SK-N-SH treated with all-trans-retinoic acid at 6 μM for 48 hours (cell line): Measurements from ENCODE around the gene KIAA1671.

Experiments
- ATAC-seq: fragments of 200-7000 bp; cut with Tn5 transposase; 3 replicates; pipeline ENCODE4 v1.9.1; 2020; ENCODE audit warnings: mild to moderate bottlenecking, moderate library complexity
- ARNTL ChIP-seq: fragments of 450-650 bp; formaldehyde crosslinking; IDR thresholded peaks from 2 replicates; pipeline ENCODE4 v1.5.0; 2020; ENCODE audit warnings: low read depth, mild to moderate bottlenecking, moderate library complexity, borderline replicate concordance
- BACH2 ChIP-seq: fragments of 250-450 bp; sonication (Bioruptor Pico); IDR thresholded peaks from 2 replicates; pipeline ENCODE4 v1.9.0; 2021; ENCODE audit warnings: mild to moderate bottlenecking, borderline replicate concordance
- CREB5 ChIP-seq: fragments of 250-450 bp; sonication (Bioruptor Pico); IDR thresholded peaks from 2 replicates; pipeline ENCODE4 v1.5.1; 2020; ENCODE audit warnings: low read depth, mild to moderate bottlenecking, moderate library complexity
- CSDC2 ChIP-seq: fragments of 250-450 bp; sonication (Bioruptor Pico); IDR thresholded peaks from 2 replicates; pipeline ENCODE4 v1.5.0; 2020; ENCODE audit warnings: mild to moderate bottlenecking, moderate library complexity
- CSRNP3 ChIP-seq: fragments of 250-450 bp; sonication (Bioruptor Pico); IDR thresholded peaks from 2 replicates; pipeline ENCODE4 v1.5.1; 2021; ENCODE audit warnings: mild to moderate bottlenecking, moderate library complexity
- GLIS3 ChIP-seq: fragments of 250-450 bp; sonication (Bioruptor Pico); IDR thresholded peaks from 2 replicates; pipeline ENCODE4 v1.5.0; 2020; ENCODE audit warnings: mild to moderate bottlenecking, moderate library complexity
- OSR1 ChIP-seq: fragments of 250-450 bp; sonication (Bioruptor Pico); IDR thresholded peaks from 2 replicates; pipeline ENCODE4 v1.8.0; 2022; ENCODE audit warnings: moderate library complexity, mild to moderate bottlenecking, inconsistent platforms
- PATZ1 ChIP-seq: fragments of 250-450 bp; sonication (Bioruptor Pico); IDR thresholded peaks from 2 replicates; pipeline ENCODE4 v1.8.0; 2020; ENCODE audit warnings: mild to moderate bottlenecking, moderate library complexity, borderline replicate concordance
- POU6F1 ChIP-seq: fragments of 250-450 bp; sonication (Bioruptor Pico); IDR thresholded peaks from 2 replicates; pipeline ENCODE4 v1.8.0; 2021; ENCODE audit warnings: low read depth, mild to moderate bottlenecking, moderate library complexity, borderline replicate concordance
- PPARA ChIP-seq: fragments of 250-450 bp; sonication (Bioruptor Pico); IDR thresholded peaks from 2 replicates; pipeline ENCODE4 v1.5.0; 2020; ENCODE audit warnings: mild to moderate bottlenecking, borderline replicate concordance
- RARB ChIP-seq: fragments of 250-450 bp; sonication (Bioruptor Pico); IDR thresholded peaks from 2 replicates; pipeline ENCODE4 v1.8.0; 2021; ENCODE audit warnings: mild to moderate bottlenecking, moderate library complexity
- SNAI2 ChIP-seq: fragments of 250-450 bp; sonication (Bioruptor Pico); IDR thresholded peaks from 2 replicates; pipeline ENCODE4 v1.5.0; 2020; ENCODE audit warnings: mild to moderate bottlenecking, moderate library complexity
- TCF4 ChIP-seq: fragments of 250-450 bp; sonication (Bioruptor Pico); IDR thresholded peaks from 2 replicates; pipeline ENCODE4 v1.8.0; 2021; ENCODE audit warnings: mild to moderate bottlenecking, moderate library complexity, borderline replicate concordance
- TOX ChIP-seq: fragments of 250-450 bp; sonication (Bioruptor Pico); IDR thresholded peaks from 2 replicates; pipeline ENCODE4 v1.8.0; 2021; ENCODE audit warnings: mild to moderate bottlenecking, moderate library complexity, borderline replicate concordance
- TSHZ2 ChIP-seq: fragments of 250-450 bp; sonication (Bioruptor Pico); IDR thresholded peaks from 2 replicates; pipeline ENCODE4 v1.5.0; 2020; ENCODE audit warnings: mild to moderate bottlenecking, moderate library complexity
- ZC3H10 ChIP-seq: fragments of 250-450 bp; sonication (Bioruptor Pico); IDR thresholded peaks from 2 replicates; pipeline ENCODE4 v1.5.1; 2021; ENCODE audit warnings: mild to moderate bottlenecking, moderate library complexity
- ZFP3 ChIP-seq: fragments of 250-450 bp; sonication (Bioruptor Pico); IDR thresholded peaks from 2 replicates; pipeline ENCODE4 v1.5.0; 2020; ENCODE audit warnings: mild to moderate bottlenecking, moderate library complexity
- ZNF565 ChIP-seq: fragments of 450-650 bp; formaldehyde crosslinking; conservative IDR thresholded peaks from 2 replicates; pipeline ENCODE4 v1.5.0; 2020; ENCODE audit warnings: low read depth, mild to moderate bottlenecking, moderate library complexity
- ZNF70 ChIP-seq: fragments of 450-650 bp; formaldehyde crosslinking; IDR thresholded peaks from 2 replicates; pipeline ENCODE4 v1.5.0; 2020; ENCODE audit warnings: mild to moderate bottlenecking, moderate library complexity
- ZNF8 ChIP-seq: fragments of 450-650 bp; formaldehyde crosslinking; IDR thresholded peaks from 2 replicates; pipeline ENCODE4 v1.5.0; 2020; ENCODE audit warnings: mild to moderate bottlenecking, moderate library complexity

The KIAA1671 gene

GRCh38 chr22:25126510-25126909 is 174.0 kb downstream of the KIAA1671 start:
- no peak for ATAC-seq
- TF ChIP-seq SNAI2 (CRISPR knock-in tag) (no peak), CSDC2 (no peak), ZNF565 (no peak), PATZ1 (CRISPR knock-in tag) (no peak), ZFP3 (no peak), PPARA (CRISPR knock-in tag) (no peak), CREB5 (no peak), ZC3H10 (no peak), ZNF8 (CRISPR knock-in tag) (no peak), TCF4 (CRISPR knock-in tag) (no peak), POU6F1 (CRISPR knock-in tag) (no peak), ZNF70 (CRISPR knock-in tag) (no peak), CSRNP3 (CRISPR knock-in tag) (no peak), RARB (CRISPR knock-in tag) (no peak)

GRCh38 chr22:25127318-25127717 is 174.8 kb downstream of the KIAA1671 start:
- ATAC-seq: no peak
- TF ChIP-seq TSHZ2 (CRISPR knock-in tag): no peak
- no peak for TF ChIP-seq TOX (CRISPR knock-in tag)
- TF ChIP-seq ARNTL (CRISPR knock-in tag): no peak
- TF ChIP-seq PATZ1 (CRISPR knock-in tag): no peak

- ATAC-seq: no peak
- TF ChIP-seq TCF4 (CRISPR knock-in tag) (no peak), CREB5 (no peak), OSR1 (CRISPR knock-in tag) (no peak), ZNF70 (CRISPR knock-in tag) (no peak), ARNTL (CRISPR knock-in tag) (no peak), GLIS3 (CRISPR knock-in tag) (no peak), ZNF565 (no peak), TOX (CRISPR knock-in tag) (no peak), PPARA (CRISPR knock-in tag) (no peak), TSHZ2 (CRISPR knock-in tag) (no peak), CSRNP3 (CRISPR knock-in tag) (no peak), CSDC2 (no peak), BACH2 (CRISPR knock-in tag) (no peak)
These were observed 177.9 kb downstream of the KIAA1671 start for GRCh38 chr22:25130462-25130861.
